ENCODE results near the gene HCST. TPM values are rescaled to one million over a fixed set of nuclear protein-coding genes. Genes with fewer than 3 reads are reported as not detected.

Gene HCST
- total and polyA plus RNA-seq, 2 donors from 2014 or later = 10.6 to 16.7 TPM

GRCh38 chr19:35949131-35949530 lies 46.8 kb downstream of the HCST start:
- H3K4me1 ChIP-seq (ENCODE audit: control insufficient read depth in 2 of 3, insufficient read depth in 2 of 3, low read depth in 1 of 3, low read length in 3 of 3) = no peaks in the 10 kb centered on the region
- H3K4me3 ChIP-seq (ENCODE audit: low read length in 3 of 3) = no peak overlapping the region
- no peak overlapping the region for H3K9ac ChIP-seq (ENCODE audit: low read length in 3 of 3)
- TF ChIP-seq CTCF (IDR thresholded peaks at IDR 0.05; ENCODE audit: borderline replicate concordance, extremely low read depth, insufficient read depth) = no peak
- no peak for FAIRE-seq
- no peaks in the 10 kb centered on the region for H3K36me3 ChIP-seq (ENCODE audit: control insufficient read depth in 2 of 3, insufficient read depth in 3 of 3, low read length in 3 of 3)
- H3K27ac ChIP-seq (ENCODE audit: low read depth in 2 of 2, low read length in 2 of 2) = no peak overlapping the region
- no peaks in the 10 kb centered on the region for H3K27me3 ChIP-seq (ENCODE audit: control insufficient read depth, insufficient read depth, low read length)
- intact Hi-C loops (cut with DNase I) = no loop called here
- peak in 2 of 5 donors; percentile 1 to 16 for DNase-seq
- no peaks in the 10 kb centered on the region for H3K9me3 ChIP-seq (ENCODE audit: control insufficient read depth in 2 of 3, insufficient read depth in 1 of 3, low read length in 3 of 3)

Other genes with a start within 250 kb of the HCST start
- not detected for gene UPK1A, start 236.0 kb upstream of the HCST start, total RNA-seq
- 0.32 TPM for gene UPK1A, start 236.0 kb upstream of the HCST start, polyA plus RNA-seq (ENCODE audit: insufficient read depth, low read depth, low replicate concordance)
- 1.8 TPM for gene ZBTB32, start 198.0 kb upstream of the HCST start, total RNA-seq
- gene ZBTB32, start 198.0 kb upstream of the HCST start, polyA plus RNA-seq (ENCODE audit: insufficient read depth, low read depth, low replicate concordance) = not detected
- gene KMT2B, start 184.5 kb upstream of the HCST start, total RNA-seq = 40.8 TPM
- gene KMT2B, start 184.5 kb upstream of the HCST start, polyA plus RNA-seq (ENCODE audit: insufficient read depth, low read depth, low replicate concordance) = 14.8 TPM
- 22.3 TPM for gene IGFLR1, start 160.1 kb upstream of the HCST start, total RNA-seq
- 26.0 TPM for gene IGFLR1, start 160.1 kb upstream of the HCST start, polyA plus RNA-seq (ENCODE audit: insufficient read depth, low read depth, low replicate concordance)
- 27.4 TPM for gene U2AF1L4, start 157.1 kb upstream of the HCST start, total RNA-seq
- gene U2AF1L4, start 157.1 kb upstream of the HCST start, polyA plus RNA-seq (ENCODE audit: insufficient read depth, low read depth, low replicate concordance) = 47.7 TPM
- 84.0 TPM for gene PSENEN, start 156.9 kb upstream of the HCST start, total RNA-seq
- gene PSENEN, start 156.9 kb upstream of the HCST start, polyA plus RNA-seq (ENCODE audit: insufficient read depth, low read depth, low replicate concordance) = 185 TPM
- gene LIN37, start 154.0 kb upstream of the HCST start, total RNA-seq = 11.2 TPM
- gene LIN37, start 154.0 kb upstream of the HCST start, polyA plus RNA-seq (ENCODE audit: insufficient read depth, low read depth, low replicate concordance) = 11.4 TPM
- 64.3 TPM for gene HSPB6, start 145.5 kb upstream of the HCST start, total RNA-seq
- gene HSPB6, start 145.5 kb upstream of the HCST start, polyA plus RNA-seq (ENCODE audit: insufficient read depth, low read depth, low replicate concordance) = 53.1 TPM
- 34.9 TPM for gene PROSER3, start 144.4 kb upstream of the HCST start, total RNA-seq
- 2.8 TPM for gene PROSER3, start 144.4 kb upstream of the HCST start, polyA plus RNA-seq (ENCODE audit: insufficient read depth, low read depth, low replicate concordance)
- gene ARHGAP33, start 127.0 kb upstream of the HCST start, total RNA-seq = 18.5 TPM
- gene ARHGAP33, start 127.0 kb upstream of the HCST start, polyA plus RNA-seq (ENCODE audit: insufficient read depth, low read depth, low replicate concordance) = 5.6 TPM
- gene PRODH2, start 89.7 kb upstream of the HCST start, total RNA-seq = 9.0 TPM
- 409 TPM for gene PRODH2, start 89.7 kb upstream of the HCST start, polyA plus RNA-seq (ENCODE audit: insufficient read depth, low read depth, low replicate concordance)
- gene NPHS1, start 50.0 kb upstream of the HCST start, total RNA-seq = 0.25 TPM
- gene NPHS1, start 50.0 kb upstream of the HCST start, polyA plus RNA-seq (ENCODE audit: insufficient read depth, low read depth, low replicate concordance) = 39.7 TPM
- gene KIRREL2, start 45.6 kb upstream of the HCST start, total RNA-seq = not detected
- 0.82 TPM for gene KIRREL2, start 45.6 kb upstream of the HCST start, polyA plus RNA-seq (ENCODE audit: insufficient read depth, low read depth, low replicate concordance)
- gene APLP1, start 34.0 kb upstream of the HCST start, total RNA-seq = 3.8 TPM
- gene APLP1, start 34.0 kb upstream of the HCST start, polyA plus RNA-seq (ENCODE audit: insufficient read depth, low read depth, low replicate concordance) = 13.6 TPM
- 23.9 TPM for gene NFKBID, start 2.0 kb upstream of the HCST start, total RNA-seq
- 1.9 TPM for gene NFKBID, start 2.0 kb upstream of the HCST start, polyA plus RNA-seq (ENCODE audit: insufficient read depth, low read depth, low replicate concordance)
- gene TYROBP, start 5.8 kb downstream of the HCST start, total RNA-seq = 77.6 TPM
- gene TYROBP, start 5.8 kb downstream of the HCST start, polyA plus RNA-seq (ENCODE audit: insufficient read depth, low read depth, low replicate concordance) = 64.2 TPM
- 9.4 TPM for gene LRFN3, start 33.8 kb downstream of the HCST start, total RNA-seq
- 8.2 TPM for gene LRFN3, start 33.8 kb downstream of the HCST start, polyA plus RNA-seq (ENCODE audit: insufficient read depth, low read depth, low replicate concordance)
- gene SDHAF1, start 92.7 kb downstream of the HCST start, total RNA-seq = 15.0 TPM
- 34.3 TPM for gene SDHAF1, start 92.7 kb downstream of the HCST start, polyA plus RNA-seq (ENCODE audit: insufficient read depth, low read depth, low replicate concordance)
- 7.0 TPM for gene SYNE4, start 106.3 kb downstream of the HCST start, total RNA-seq
- 15.7 TPM for gene SYNE4, start 106.3 kb downstream of the HCST start, polyA plus RNA-seq (ENCODE audit: insufficient read depth, low read depth, low replicate concordance)
- gene ALKBH6, start 111.7 kb downstream of the HCST start, total RNA-seq = 21.5 TPM
- gene ALKBH6, start 111.7 kb downstream of the HCST start, polyA plus RNA-seq (ENCODE audit: insufficient read depth, low read depth, low replicate concordance) = 21.7 TPM
- gene CLIP3, start 130.3 kb downstream of the HCST start, total RNA-seq = 10.3 TPM
- gene CLIP3, start 130.3 kb downstream of the HCST start, polyA plus RNA-seq (ENCODE audit: insufficient read depth, low read depth, low replicate concordance) = 12.3 TPM
- gene THAP8, start 151.8 kb downstream of the HCST start, total RNA-seq = 3.7 TPM
- 10.3 TPM for gene THAP8, start 151.8 kb downstream of the HCST start, polyA plus RNA-seq (ENCODE audit: insufficient read depth, low read depth, low replicate concordance)
- 0.69 TPM for gene WDR62, start 152.4 kb downstream of the HCST start, total RNA-seq
- 0.58 TPM for gene WDR62, start 152.4 kb downstream of the HCST start, polyA plus RNA-seq (ENCODE audit: insufficient read depth, low read depth, low replicate concordance)
- gene OVOL3, start 208.6 kb downstream of the HCST start, total RNA-seq = not detected
- gene OVOL3, start 208.6 kb downstream of the HCST start, polyA plus RNA-seq (ENCODE audit: insufficient read depth, low read depth, low replicate concordance) = not detected
- gene POLR2I, start 212.3 kb downstream of the HCST start, total RNA-seq = 59.9 TPM
- gene POLR2I, start 212.3 kb downstream of the HCST start, polyA plus RNA-seq (ENCODE audit: insufficient read depth, low read depth, low replicate concordance) = 119 TPM
- 144 TPM for gene TBCB, start 212.9 kb downstream of the HCST start, total RNA-seq
- gene TBCB, start 212.9 kb downstream of the HCST start, polyA plus RNA-seq (ENCODE audit: insufficient read depth, low read depth, low replicate concordance) = 242 TPM
- 861 TPM for gene CAPNS1, start 237.5 kb downstream of the HCST start, total RNA-seq
- gene CAPNS1, start 237.5 kb downstream of the HCST start, polyA plus RNA-seq (ENCODE audit: insufficient read depth, low read depth, low replicate concordance) = 1,098 TPM
- gene COX7A1, start 249.9 kb downstream of the HCST start, total RNA-seq = 56.2 TPM
- 199 TPM for gene COX7A1, start 249.9 kb downstream of the HCST start, polyA plus RNA-seq (ENCODE audit: insufficient read depth, low read depth, low replicate concordance)

Measured in kidney (tissue), 14 donors.